ENCODE data around the gene WNK3.

WNK3 gene

DNA sequence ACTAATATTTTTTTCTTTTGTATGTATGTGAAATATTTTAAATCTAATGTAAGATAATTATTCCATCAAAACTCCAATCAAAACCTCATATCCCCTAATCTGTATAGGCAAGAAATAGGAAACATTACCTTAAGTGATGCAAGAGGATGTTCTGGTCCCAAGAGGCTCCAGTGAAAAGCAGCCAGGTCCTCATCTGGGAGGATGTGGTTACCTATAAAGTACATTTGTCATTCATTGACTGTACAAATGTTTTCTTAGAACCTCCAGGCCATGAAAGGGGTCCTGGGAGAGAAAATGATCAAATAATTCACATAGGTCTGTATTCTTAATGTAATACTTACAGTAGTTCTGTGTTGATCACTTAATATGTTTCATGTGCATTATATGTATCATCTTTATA lies 200.3 kb downstream of the WNK3 start:
- DNase-seq = no peak
